ENCODE data around the gene TXLNA. TPM values are rescaled to one million over a fixed set of nuclear protein-coding genes. Genes with fewer than 3 reads are reported as not detected.

Gene TXLNA
- total and polyA plus RNA-seq, 2 experiments from 2014 or later = 15.2 to 52.1 TPM

- TF ChIP-seq ZNF462 (CRISPR knock-in tag; IDR thresholded peaks at IDR 0.05) = no peak
- no peak for TF ChIP-seq POLR2AphosphoS5 (IDR thresholded peaks at IDR 0.05; ENCODE audit: low read depth)
- TF ChIP-seq REST (IDR thresholded peaks at IDR 0.05; ENCODE audit: unreplicated experiment) = no peak
- no peak for TF ChIP-seq ZNF331 (CRISPR knock-in tag; IDR thresholded peaks at IDR 0.05; ENCODE audit: low read depth)
- no peak for TF ChIP-seq JUNB (IDR thresholded peaks at IDR 0.05; ENCODE audit: unreplicated experiment)
- TF ChIP-seq NANOG (IDR thresholded peaks at IDR 0.05; ENCODE audit: borderline replicate concordance) = no peak
- TF ChIP-seq CREB1 (CRISPR knock-in tag; IDR thresholded peaks at IDR 0.05; ENCODE audit: low read depth) = no peak
Measured at GRCh38 chr1:32194984-32195383, 15.5 kb downstream of the TXLNA start (continued).

Measured in GM23338 (cell line).